Chondrocyte (in vitro differentiated cells): ENCODE data around the gene LSM3. TPM values are rescaled to one million over a fixed set of nuclear protein-coding genes. Genes with fewer than 3 reads are reported as not detected.
A peak's percentile ranks its signal among the peaks of the same experiment; 100 is the strongest.

Experiments
- DNase-seq: peaks from one replicate; pipeline ENCODE4 v3.0.0; 2021; ENCODE audit warnings: mixed read lengths, low spot score
- H3K27ac Mint-ChIP-seq: one replicate; pipeline ENCODE4 v1.8.0; 2021; ENCODE audit warnings: mild to moderate bottlenecking, moderate library complexity, mixed read lengths; ENCODE audit not compliant: unreplicated experiment
- H3K27me3 Mint-ChIP-seq: 2 replicates; pipeline ENCODE4 v1.8.0; 2021; ENCODE audit warnings: low read depth, mixed read lengths
- H3K36me3 Mint-ChIP-seq: 2 replicates; pipeline ENCODE4 v1.8.0; 2021; ENCODE audit warnings: low read depth, mixed read lengths
- H3K4me1 Mint-ChIP-seq: 2 replicates; pipeline ENCODE4 v1.8.0; 2021; ENCODE audit warnings: low read depth, mild to moderate bottlenecking, mixed read lengths
- H3K4me3 Mint-ChIP-seq: one replicate; pipeline ENCODE4 v1.8.0; 2021; ENCODE audit warnings: mild to moderate bottlenecking, moderate library complexity, mixed read lengths; ENCODE audit not compliant: unreplicated experiment
- H3K9me3 Mint-ChIP-seq: 2 replicates; pipeline ENCODE4 v1.8.0; 2021; ENCODE audit warnings: low read depth, mixed read lengths
- total RNA-seq: library from RNA; stranded (reverse); gene quantifications from 3 replicates; pipeline ENCODE4 v1.2.1, GENCODE V29; 2021
- TF ChIP-seq, protein P1 (sequence below): fragments of 200-600 bp; sonication (generic); IDR thresholded peaks from 2 replicates; pipeline ENCODE4 v1.5.0; 2021; ENCODE audit warnings: antibody characterized with exemption, mild to moderate bottlenecking, moderate library complexity

The LSM3 gene
- total RNA-seq, 1 donor from 2014 or later, result 8.1 TPM

DNA sequence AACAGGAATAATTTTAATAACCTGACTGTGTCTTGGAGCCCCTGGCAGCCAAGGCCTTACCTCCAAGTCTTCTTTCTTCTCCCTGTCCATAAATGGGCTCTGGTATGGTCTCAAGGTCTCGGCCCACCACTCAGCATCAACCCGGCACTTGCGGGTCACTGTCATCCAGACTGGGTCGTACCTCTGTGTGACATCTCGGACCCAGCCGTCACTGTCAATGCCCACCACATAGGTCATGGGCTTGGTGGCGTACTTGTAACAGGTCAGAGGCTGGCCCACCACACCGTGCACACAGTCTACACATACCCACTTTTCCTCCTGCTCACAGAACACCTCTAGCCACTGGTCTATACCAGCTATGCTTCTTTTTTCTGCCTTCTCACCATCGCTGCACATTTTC lies 20.7 kb upstream of the LSM3 start:
- H3K4me1 Mint-ChIP-seq, result no peaks in the 10 kb centered on the region
- no peak overlapping the region for H3K27ac Mint-ChIP-seq
- TF ChIP-seq, protein P1, sequence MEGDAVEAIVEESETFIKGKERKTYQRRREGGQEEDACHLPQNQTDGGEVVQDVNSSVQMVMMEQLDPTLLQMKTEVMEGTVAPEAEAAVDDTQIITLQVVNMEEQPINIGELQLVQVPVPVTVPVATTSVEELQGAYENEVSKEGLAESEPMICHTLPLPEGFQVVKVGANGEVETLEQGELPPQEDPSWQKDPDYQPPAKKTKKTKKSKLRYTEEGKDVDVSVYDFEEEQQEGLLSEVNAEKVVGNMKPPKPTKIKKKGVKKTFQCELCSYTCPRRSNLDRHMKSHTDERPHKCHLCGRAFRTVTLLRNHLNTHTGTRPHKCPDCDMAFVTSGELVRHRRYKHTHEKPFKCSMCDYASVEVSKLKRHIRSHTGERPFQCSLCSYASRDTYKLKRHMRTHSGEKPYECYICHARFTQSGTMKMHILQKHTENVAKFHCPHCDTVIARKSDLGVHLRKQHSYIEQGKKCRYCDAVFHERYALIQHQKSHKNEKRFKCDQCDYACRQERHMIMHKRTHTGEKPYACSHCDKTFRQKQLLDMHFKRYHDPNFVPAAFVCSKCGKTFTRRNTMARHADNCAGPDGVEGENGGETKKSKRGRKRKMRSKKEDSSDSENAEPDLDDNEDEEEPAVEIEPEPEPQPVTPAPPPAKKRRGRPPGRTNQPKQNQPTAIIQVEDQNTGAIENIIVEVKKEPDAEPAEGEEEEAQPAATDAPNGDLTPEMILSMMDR, result no peak

DNA sequence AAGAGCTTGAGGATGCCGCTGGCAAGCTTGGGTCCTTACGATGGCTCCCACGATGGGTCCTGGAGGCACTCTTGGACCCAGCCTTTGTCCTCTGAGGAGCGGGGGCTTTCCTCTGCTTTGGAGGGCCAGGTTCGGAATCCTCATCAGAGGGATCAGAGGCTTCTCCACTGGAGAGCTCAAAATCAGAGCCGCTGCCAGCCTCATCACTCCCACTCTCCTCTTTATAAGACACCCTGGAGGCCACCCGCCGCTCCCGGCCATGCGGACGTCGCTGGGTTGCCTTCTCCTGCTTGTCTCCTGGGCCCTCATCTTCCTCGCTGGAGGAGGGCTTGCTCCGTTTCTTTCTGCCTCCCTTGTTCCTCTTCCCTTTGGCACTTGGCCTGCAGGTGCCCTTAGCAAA lies 20.2 kb upstream of the LSM3 start:
- Mint-ChIP-seq H3K9me3 (peaks cover 20% of the 10 kb centered on the region), H3K4me3 (no peak overlapping the region), H3K36me3 (peaks cover 65% of the 10 kb centered on the region), H3K27me3 (no peaks in the 10 kb centered on the region), H3K4me1 (no peaks in the 10 kb centered on the region), H3K27ac (no peak overlapping the region)
- peak; percentile 68 for DNase-seq
- TF ChIP-seq, protein P1, result no peak

More for the DNA sequence above, 20.7 kb upstream of the LSM3 start:
- H3K9me3 Mint-ChIP-seq, result peaks cover 17% of the 10 kb centered on the region
- DNase-seq, result peak; percentile 72
- H3K4me3 Mint-ChIP-seq, result no peak overlapping the region
- peaks cover 62% of the 10 kb centered on the region for H3K36me3 Mint-ChIP-seq
- H3K27me3 Mint-ChIP-seq, result no peaks in the 10 kb centered on the region

GRCh38 chr3:14159426-14159825 lies 19.2 kb upstream of the LSM3 start:
- Mint-ChIP-seq H3K27ac (no peak overlapping the region), H3K4me3 (no peak overlapping the region), H3K36me3 (peaks cover 68% of the 10 kb centered on the region), H3K4me1 (no peaks in the 10 kb centered on the region), H3K27me3 (no peaks in the 10 kb centered on the region), H3K9me3 (peaks cover 21% of the 10 kb centered on the region)
- no peak for DNase-seq
- TF ChIP-seq, protein P1, result no peak

DNA sequence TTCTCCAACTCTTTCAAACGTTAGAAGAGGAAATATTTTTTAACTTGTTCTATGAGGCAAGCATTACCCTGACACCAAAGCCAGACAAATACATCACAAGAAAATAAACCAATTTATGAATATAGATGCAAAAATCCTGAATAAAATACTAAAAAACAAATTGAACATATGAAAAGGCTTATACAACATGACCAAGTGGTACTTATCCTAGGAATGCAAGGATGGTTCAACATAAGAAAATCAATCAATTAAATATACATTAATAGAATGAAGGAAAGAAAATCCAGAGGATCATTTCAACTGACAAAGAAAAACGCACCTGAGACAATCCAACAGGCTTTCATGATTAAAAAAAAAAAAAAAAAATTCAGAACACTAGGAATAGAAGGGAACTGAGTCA lies 17.3 kb upstream of the LSM3 start:
- H3K4me3 Mint-ChIP-seq, result no peak overlapping the region
- no peaks in the 10 kb centered on the region for H3K27me3 Mint-ChIP-seq

DNA sequence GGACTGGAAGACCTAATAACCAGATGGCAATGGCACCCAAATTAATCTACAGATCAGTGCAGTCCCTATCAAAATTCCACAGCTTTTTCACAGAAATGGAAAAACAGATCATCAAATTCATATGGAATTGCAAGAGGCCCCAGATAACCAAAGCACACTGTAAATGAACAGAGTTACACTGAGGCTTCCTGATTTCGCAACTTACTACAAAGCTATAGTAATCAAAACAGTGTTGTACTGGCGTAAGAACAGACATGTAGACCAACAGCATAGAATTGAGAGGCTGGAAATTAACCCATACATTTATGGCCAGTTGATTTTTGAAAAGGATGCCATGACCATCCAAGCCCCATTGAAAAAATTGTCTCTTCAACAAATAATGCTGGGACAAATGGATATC lies 16.4 kb upstream of the LSM3 start:
- Mint-ChIP-seq H3K9me3 (peaks cover 21% of the 10 kb centered on the region), H3K4me1 (peaks cover 10% of the 10 kb centered on the region), H3K4me3 (no peak overlapping the region), H3K27me3 (no peaks in the 10 kb centered on the region), H3K27ac (no peak overlapping the region), H3K36me3 (peaks cover 75% of the 10 kb centered on the region)
- DNase-seq, result no peak
- TF ChIP-seq, protein P1, result no peak

More for the DNA sequence above, 17.3 kb upstream of the LSM3 start:
- TF ChIP-seq, protein P1, result no peak
- DNase-seq, result no peak
- no peak overlapping the region for H3K27ac Mint-ChIP-seq
- H3K9me3 Mint-ChIP-seq, result peaks cover 21% of the 10 kb centered on the region
- H3K4me1 Mint-ChIP-seq, result peaks cover 3% of the 10 kb centered on the region
- H3K36me3 Mint-ChIP-seq, result peaks cover 72% of the 10 kb centered on the region
